Retinal pigment epithelial cell (primary cell): ENCODE data around the gene STAT5B.

ENCODE experiments used
- DNase-seq: peaks from one replicate; pipeline ENCODE4 v3.0.0-alpha.2; 2010; ENCODE audit warnings: low read depth
- H3K4me3 ChIP-seq: 2 replicates; pipeline ENCODE4 v1.5.1; 2011; ENCODE audit warnings: mild to moderate bottlenecking, low read length, control low read depth, moderate library complexity
- CTCF ChIP-seq: conservative IDR thresholded peaks from 2 replicates; pipeline ENCODE4 v1.5.1; 2011; ENCODE audit warnings: low read depth, low read length, control low read depth, inconsistent platforms

STAT5B gene

GRCh38 chr17:42165751-42166150, 110.4 kb downstream of the STAT5B start:
- no peak overlapping the region for H3K4me3 ChIP-seq
- TF ChIP-seq CTCF = no peak

GRCh38 chr17:42163696-42164407, 112.3 kb downstream of the STAT5B start:
- no peak for DNase-seq
- H3K4me3 ChIP-seq = no peak overlapping the region
- TF ChIP-seq CTCF = no peak

More at GRCh38 chr17:42165751-42166150, 110.4 kb downstream of the STAT5B start:
- DNase-seq = no peak

DNA sequence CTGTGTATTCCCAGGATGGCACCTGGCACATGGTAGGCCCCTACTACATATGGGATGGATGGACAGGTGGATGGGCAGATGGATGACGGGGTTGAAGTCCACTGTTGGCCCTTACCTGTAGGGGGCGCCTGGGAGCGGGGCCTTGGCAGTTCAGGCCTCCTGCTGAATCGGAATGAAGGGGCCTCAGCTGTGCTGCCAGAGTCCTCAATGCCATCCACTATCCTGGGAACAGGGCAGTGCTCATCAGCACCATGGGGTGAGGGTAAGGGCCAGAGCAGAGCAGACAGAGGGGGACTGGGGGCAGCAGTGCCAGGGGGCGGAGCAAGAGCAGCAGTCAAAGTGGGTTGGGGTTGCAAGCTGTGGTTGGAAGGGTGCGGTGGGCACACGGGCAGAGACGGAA, 113.1 kb downstream of the STAT5B start:
- no peak for DNase-seq
- TF ChIP-seq CTCF = peak; percentile 53
- H3K4me3 ChIP-seq = no peak overlapping the region

- no peak overlapping the region for H3K4me3 ChIP-seq
- no peak for DNase-seq
- no peak for TF ChIP-seq CTCF
Measured at GRCh38 chr17:42160531-42160910, 115.7 kb downstream of the STAT5B start.

GRCh38 chr17:42159796-42160530, 116.2 kb downstream of the STAT5B start:
- DNase-seq = no peak
- no peak for TF ChIP-seq CTCF
- H3K4me3 ChIP-seq = no peak overlapping the region

DNA sequence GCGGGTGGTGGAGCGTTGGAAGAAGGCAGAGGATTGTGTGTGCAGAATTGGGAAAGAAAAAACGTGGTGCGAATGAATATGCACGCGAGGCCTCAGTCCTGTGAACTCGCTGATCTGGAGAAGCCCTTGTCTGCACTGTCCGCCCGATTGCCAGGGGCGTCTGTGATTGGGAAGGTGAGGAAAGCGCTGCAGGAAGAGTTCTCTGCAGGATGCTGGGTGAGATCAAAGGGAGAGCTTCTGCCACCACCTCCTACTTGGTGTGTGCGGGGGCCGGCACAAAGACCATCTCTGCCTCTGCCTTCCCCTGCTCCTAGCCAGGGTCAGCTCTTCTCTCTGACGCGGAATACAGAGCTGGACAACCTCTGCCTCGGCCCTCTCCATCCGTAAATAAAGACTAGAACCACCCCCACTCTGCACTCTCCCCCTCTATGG, 120.6 kb downstream of the STAT5B start:
- no peak for DNase-seq
- peak overlapping the region; percentile 100 for H3K4me3 ChIP-seq
- TF ChIP-seq CTCF = no peak
